Left ventricle myocardium superior (tissue), 1 donor: Measurements from ENCODE around the gene ASXL2. TPM values are rescaled to one million over a fixed set of nuclear protein-coding genes. Genes with fewer than 3 reads are reported as not detected.
"Not testable (repeated sequence)": the region's sequence is repeated elsewhere in the genome, so short reads cannot be mapped to it uniquely, and the experiment has no call there.

Experiments used
- ATAC-seq: fragments of 200-7000 bp; cut with Tn5 transposase; one replicate; pipeline ENCODE4 v1.9.1; 2020; ENCODE audit warnings: mild to moderate bottlenecking, moderate library complexity
- DNase-seq: peaks from one replicate; pipeline ENCODE4 v3.0.0-alpha.2; 2020
- intact Hi-C: fragments of 100-400 bp; cut with micrococcal nuclease; formaldehyde crosslinking; loops from one replicate; pipeline ENCODE4 v1.11.0; 2022
- total RNA-seq: library from RNA; stranded (reverse); fragmentation: NEBNext Ultra II Directional; extraction: Animal tissue kit (Norgen Biotek cat#: 25700); gene quantifications from one replicate; pipeline ENCODE4 v1.2.1, GENCODE V29; 2021
- donor health status: DM: no; HTN: yes; CAD: no; lungs with severe emphysema.

The ASXL2 gene
- total RNA-seq, 1 donor from 2014 or later, result 26.1 TPM

- intact Hi-C loops, result no loop called here
- no peak for ATAC-seq
- no peak for DNase-seq
These were observed 32.3 kb downstream of the ASXL2 start for GRCh38 chr2:25845843-25846505.

GRCh38 chr2:25844089-25844488 is 34.2 kb downstream of the ASXL2 start:
- intact Hi-C loops, result no loop called here
- no peak for ATAC-seq

GRCh38 chr2:25842155-25842554 is 36.1 kb downstream of the ASXL2 start:
- no peak for ATAC-seq
- intact Hi-C loops, result no loop called here
- no peak for DNase-seq

More at GRCh38 chr2:25844089-25844488, 34.2 kb downstream of the ASXL2 start:
- DNase-seq, result no peak

GRCh38 chr2:25838152-25838756 is 40.0 kb downstream of the ASXL2 start:
- DNase-seq (no peak), ATAC-seq (no peak)
- intact Hi-C loops, result no loop called here

- ATAC-seq (no peak), DNase-seq (no peak)
- intact Hi-C loops, result no loop called here
These were observed 42.4 kb downstream of the ASXL2 start for GRCh38 chr2:25835906-25836305.

- DNase-seq (no peak), ATAC-seq (no peak)
- intact Hi-C loops, result no loop called here
These were observed 44.7 kb downstream of the ASXL2 start for GRCh38 chr2:25833566-25833965.

- no peak for ATAC-seq
- intact Hi-C loops, result no loop called here
- no peak for DNase-seq
These were observed 45.4 kb downstream of the ASXL2 start for GRCh38 chr2:25832897-25833296.

GRCh38 chr2:25831746-25832449 is 46.4 kb downstream of the ASXL2 start:
- DNase-seq, result no peak
- no peak for ATAC-seq
- intact Hi-C loops, result no loop called here

GRCh38 chr2:25829828-25830227 is 48.5 kb downstream of the ASXL2 start:
- ATAC-seq (no peak), DNase-seq (no peak)
- intact Hi-C loops, result no loop called here

GRCh38 chr2:25829377-25829704 is 48.9 kb downstream of the ASXL2 start:
- ATAC-seq (no peak), DNase-seq (no peak)
- intact Hi-C loops, result no loop called here

GRCh38 chr2:25828532-25829376 is 49.5 kb downstream of the ASXL2 start:
- ATAC-seq, DNase-seq, intact Hi-C loops: not testable (repeated sequence)

- DNase-seq (no peak), ATAC-seq (no peak)
- intact Hi-C loops, result no loop called here
These were observed 53.0 kb downstream of the ASXL2 start for GRCh38 chr2:25825238-25825637.

GRCh38 chr2:25824718-25825117 is 53.6 kb downstream of the ASXL2 start:
- DNase-seq, result no peak
- ATAC-seq, result no peak
- intact Hi-C loops, result no loop called here

GRCh38 chr2:25824216-25824615 is 54.1 kb downstream of the ASXL2 start:
- DNase-seq (no peak), ATAC-seq (no peak)
- intact Hi-C loops, result no loop called here

- ATAC-seq (peak; percentile 72), DNase-seq (peak; percentile 48)
- intact Hi-C loops, result no loop called here
These were observed 55.8 kb downstream of the ASXL2 start for GRCh38 chr2:25822190-25823117.

GRCh38 chr2:25821225-25822056 is 56.8 kb downstream of the ASXL2 start:
- intact Hi-C loops, result no loop called here

GRCh38 chr2:25819597-25820039 is 58.7 kb downstream of the ASXL2 start:
- DNase-seq (no peak), ATAC-seq (no peak)
- intact Hi-C loops, result no loop called here

More at GRCh38 chr2:25821225-25822056, 56.8 kb downstream of the ASXL2 start:
- DNase-seq (no peak), ATAC-seq (no peak)

GRCh38 chr2:25817630-25818029 is 60.7 kb downstream of the ASXL2 start:
- intact Hi-C loops, result no loop called here
- DNase-seq (no peak), ATAC-seq (no peak)
